GM06990 (cell line): ENCODE data around the gene BCAT1.
"Not testable (repeated sequence)": the region's sequence is repeated elsewhere in the genome, so short reads cannot be mapped to it uniquely, and the experiment has no call there.

ENCODE experiments used
- DNase-seq: peaks from one replicate; pipeline ENCODE4 v3.0.0-alpha.2; 2011; ENCODE audit not compliant: insufficient read length; ENCODE audit errors: extremely low read depth
- H3K27me3 ChIP-seq: replicated peaks from 2 replicates; pipeline ENCODE4 v1.6.0; 2011; ENCODE audit warnings: low read length; ENCODE audit not compliant: control insufficient read depth, insufficient read depth
- H3K36me3 ChIP-seq: 2 replicates; pipeline ENCODE4 v1.5.1; 2011; ENCODE audit warnings: low read length; ENCODE audit not compliant: control insufficient read depth, insufficient read depth
- H3K4me3 ChIP-seq: replicated peaks from 2 replicates; pipeline ENCODE4 v1.5.1; 2011; ENCODE audit warnings: low read depth, mild to moderate bottlenecking, control low read depth, low read length
- TF ChIP-seq, protein P1 (sequence below): IDR thresholded peaks from 2 replicates; pipeline ENCODE4 v1.5.1; 2011; ENCODE audit warnings: low read length, control low read depth, mild to moderate bottlenecking, inconsistent platforms; ENCODE audit not compliant: insufficient read depth, poor library complexity, severe bottlenecking

The BCAT1 gene

DNA sequence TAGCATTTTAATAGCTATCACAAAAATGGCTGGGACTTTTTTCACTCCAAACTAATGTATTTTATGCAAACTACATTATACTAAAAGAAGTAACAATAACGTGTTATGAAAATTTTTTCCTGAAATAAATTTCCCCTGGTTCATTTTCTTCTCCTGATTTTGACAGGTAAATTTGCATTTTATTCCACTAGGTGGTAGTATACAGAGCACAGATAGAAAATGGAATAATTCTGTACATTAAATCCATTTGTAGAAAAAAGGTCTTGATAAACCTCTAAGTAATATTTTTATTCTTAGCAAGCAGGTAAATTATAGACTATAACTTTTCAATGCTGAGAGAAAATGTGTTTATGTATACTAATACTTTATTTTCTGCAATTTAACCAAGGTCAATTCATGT lies 96.5 kb downstream of the BCAT1 start:
- no peak for DNase-seq
- H3K27me3 ChIP-seq = no peaks in the 10 kb centered on the region
- no peaks in the 10 kb centered on the region; the same call in 1 of the 2 replicates for H3K36me3 ChIP-seq
- TF ChIP-seq, protein P1, sequence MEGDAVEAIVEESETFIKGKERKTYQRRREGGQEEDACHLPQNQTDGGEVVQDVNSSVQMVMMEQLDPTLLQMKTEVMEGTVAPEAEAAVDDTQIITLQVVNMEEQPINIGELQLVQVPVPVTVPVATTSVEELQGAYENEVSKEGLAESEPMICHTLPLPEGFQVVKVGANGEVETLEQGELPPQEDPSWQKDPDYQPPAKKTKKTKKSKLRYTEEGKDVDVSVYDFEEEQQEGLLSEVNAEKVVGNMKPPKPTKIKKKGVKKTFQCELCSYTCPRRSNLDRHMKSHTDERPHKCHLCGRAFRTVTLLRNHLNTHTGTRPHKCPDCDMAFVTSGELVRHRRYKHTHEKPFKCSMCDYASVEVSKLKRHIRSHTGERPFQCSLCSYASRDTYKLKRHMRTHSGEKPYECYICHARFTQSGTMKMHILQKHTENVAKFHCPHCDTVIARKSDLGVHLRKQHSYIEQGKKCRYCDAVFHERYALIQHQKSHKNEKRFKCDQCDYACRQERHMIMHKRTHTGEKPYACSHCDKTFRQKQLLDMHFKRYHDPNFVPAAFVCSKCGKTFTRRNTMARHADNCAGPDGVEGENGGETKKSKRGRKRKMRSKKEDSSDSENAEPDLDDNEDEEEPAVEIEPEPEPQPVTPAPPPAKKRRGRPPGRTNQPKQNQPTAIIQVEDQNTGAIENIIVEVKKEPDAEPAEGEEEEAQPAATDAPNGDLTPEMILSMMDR = peak; percentile 22
- H3K4me3 ChIP-seq = no peak overlapping the region

DNA sequence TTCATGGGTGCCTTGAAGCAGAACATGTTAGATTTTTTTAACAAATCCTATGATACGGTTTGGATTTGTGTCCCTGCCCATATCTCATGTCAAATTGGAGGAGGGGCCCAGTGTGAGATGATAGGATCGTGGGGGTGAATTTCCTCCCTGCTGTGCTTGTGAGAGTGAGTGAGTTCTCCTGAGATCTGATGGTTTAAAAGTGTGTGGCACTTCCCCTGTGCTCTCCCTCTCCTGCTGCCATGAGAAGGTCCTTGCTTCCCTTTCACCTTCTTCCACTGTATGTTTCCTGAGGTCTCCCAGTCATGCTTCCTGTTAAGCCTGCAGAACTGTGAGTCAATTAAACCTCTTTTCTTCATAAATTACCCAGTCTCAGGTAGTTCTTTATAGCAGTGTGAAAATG lies 97.0 kb downstream of the BCAT1 start:
- not testable (repeated sequence) for DNase-seq, H3K36me3 ChIP-seq, H3K27me3 ChIP-seq, H3K4me3 ChIP-seq

DNA sequence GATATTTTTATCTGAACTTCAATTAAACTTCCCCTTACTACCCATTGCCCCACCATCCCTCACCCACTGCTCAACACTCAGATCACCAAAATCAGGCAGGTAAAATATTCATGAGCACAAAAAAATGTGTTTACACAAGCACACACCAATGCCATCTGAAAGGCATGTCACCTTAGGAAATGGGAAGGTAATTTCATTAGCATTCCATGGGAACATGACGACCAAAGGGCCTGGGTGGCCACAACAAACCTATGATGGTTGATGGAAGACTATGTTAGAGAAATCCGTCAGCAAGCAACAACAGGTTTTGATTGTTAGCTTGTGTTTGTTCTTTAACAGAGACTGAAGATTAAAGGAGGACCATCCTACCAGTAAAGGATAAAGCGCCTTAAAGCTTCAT lies 97.6 kb downstream of the BCAT1 start:
- Histone ChIP-seq H3K4me3 (no peak overlapping the region), H3K36me3 (no peaks in the 10 kb centered on the region; the same call in 1 of the 2 replicates), H3K27me3 (no peaks in the 10 kb centered on the region)
- TF ChIP-seq, protein P1 = no peak
- DNase-seq = no peak

DNA sequence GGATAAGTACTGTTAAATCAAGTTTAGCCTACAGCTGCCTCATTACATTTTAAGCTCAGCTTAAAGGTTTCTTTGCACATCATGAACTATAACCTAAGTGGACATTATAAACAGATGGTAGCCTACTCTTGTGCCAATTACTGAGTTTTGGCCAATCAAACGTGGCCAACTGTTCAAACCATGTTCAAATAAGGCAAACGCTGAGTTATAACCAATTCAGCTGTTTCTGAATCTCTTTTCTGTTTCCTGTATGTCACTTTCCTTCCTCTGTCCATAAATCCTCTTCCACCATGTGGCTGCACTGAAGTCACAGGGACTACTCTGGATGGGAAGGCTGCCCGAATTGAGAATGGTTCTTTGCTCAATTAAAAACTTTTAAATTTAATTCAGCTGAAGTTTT lies 98.4 kb downstream of the BCAT1 start:
- TF ChIP-seq, protein P1 = no peak
- H3K36me3 ChIP-seq = no peaks in the 10 kb centered on the region; the same call in 1 of the 2 replicates
- no peak overlapping the region for H3K4me3 ChIP-seq
- H3K27me3 ChIP-seq = no peaks in the 10 kb centered on the region
- DNase-seq = no peak

DNA sequence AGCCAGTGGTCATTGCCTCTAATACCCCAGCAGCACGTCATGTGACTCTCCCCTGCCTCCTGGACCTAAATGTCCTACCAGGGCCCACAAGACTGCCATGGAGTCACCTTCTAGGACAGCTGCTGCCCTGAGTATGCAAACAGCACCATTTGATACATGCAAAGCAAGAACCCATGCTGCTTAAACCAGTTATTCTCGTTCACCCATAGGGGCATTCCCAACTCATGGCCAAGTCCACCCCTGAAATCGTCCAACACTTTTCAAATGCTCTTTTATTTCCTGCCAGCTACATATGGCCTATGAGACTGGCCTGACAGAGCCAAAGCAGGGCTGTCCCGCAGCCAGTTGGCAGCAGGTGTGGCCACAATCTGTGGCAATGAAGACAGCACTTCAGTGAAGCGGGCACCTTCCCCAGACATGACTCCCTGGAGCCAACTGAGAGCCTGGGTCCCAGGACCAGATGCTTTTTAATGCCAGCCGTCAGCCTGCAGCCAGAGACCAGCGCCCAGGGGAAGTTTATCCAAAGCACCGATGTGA lies 99.9 kb downstream of the BCAT1 start:
- no peak for DNase-seq
- H3K36me3 ChIP-seq = no peaks in the 10 kb centered on the region; the same call in 1 of the 2 replicates

DNA sequence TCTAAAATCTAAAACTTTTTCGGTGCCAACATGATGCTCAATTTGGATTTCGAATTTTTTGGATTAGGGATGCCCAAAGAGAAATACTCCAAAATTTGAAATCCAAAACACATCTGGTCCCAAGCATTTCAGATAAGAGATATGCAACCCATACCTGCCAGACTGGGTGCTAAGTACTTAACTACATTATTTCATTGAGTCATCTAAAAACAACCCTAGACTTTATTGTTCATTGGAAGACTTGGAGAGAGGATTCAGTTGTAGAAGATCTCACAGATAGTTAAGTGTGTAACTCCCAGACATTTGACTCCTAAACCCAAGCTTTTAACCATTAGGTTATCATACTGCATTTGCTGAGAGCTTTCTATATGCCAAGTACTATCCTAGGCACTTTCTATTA lies 102.2 kb downstream of the BCAT1 start:
- no peak for DNase-seq
- Histone ChIP-seq H3K4me3 (no peak overlapping the region), H3K36me3 (no peaks in the 10 kb centered on the region; the same call in 1 of the 2 replicates), H3K27me3 (no peaks in the 10 kb centered on the region)
- TF ChIP-seq, protein P1 = no peak

More for the DNA sequence above, 99.9 kb downstream of the BCAT1 start:
- Histone ChIP-seq H3K27me3 (no peaks in the 10 kb centered on the region), H3K4me3 (no peak overlapping the region)
- TF ChIP-seq, protein P1 = no peak
